GM12878 (cell line): ENCODE results near the gene PTP4A1. TPM values are rescaled to one million over a fixed set of nuclear protein-coding genes. Genes with fewer than 3 reads are reported as not detected.
A peak's percentile ranks its signal among the peaks of the same experiment; 100 is the strongest.

ENCODE experiments used
- CTCF ChIP-seq, 3 experiments: IDR thresholded peaks in 2 of 3; conservative IDR thresholded peaks in 1 of 3; 2 replicates each; pipeline ENCODE4 v1.5.1; 2011; ENCODE audit warnings: low read depth in 3 of 3, low read length in 3 of 3, mild to moderate bottlenecking in 3 of 3, control low read depth in 2 of 3, moderate library complexity in 2 of 3, inconsistent platforms in 1 of 3, mixed read lengths in 1 of 3; ENCODE audit not compliant: control insufficient read depth in 2 of 3, insufficient read depth in 1 of 3; ENCODE audit errors: extremely low read depth in 1 of 3
- GABPA ChIP-seq: IDR thresholded peaks from 2 replicates; pipeline ENCODE4 v1.6.1; 2014; ENCODE audit warnings: antibody characterized with exemption, low read depth, mild to moderate bottlenecking, inconsistent platforms
- IRF3 ChIP-seq: fragments of 450-650 bp; IDR thresholded peaks from 2 replicates; pipeline ENCODE4 v1.6.1; 2014; ENCODE audit warnings: mild to moderate bottlenecking
- MEF2B ChIP-seq: fragments of 450-650 bp; IDR thresholded peaks from 2 replicates; pipeline ENCODE4 v1.6.1; 2018; ENCODE audit warnings: mild to moderate bottlenecking, moderate library complexity; ENCODE audit not compliant: partially characterized antibody, poor library complexity, severe bottlenecking
- MTA2 ChIP-seq: fragments of 450-650 bp; IDR thresholded peaks from 2 replicates; pipeline ENCODE4 v1.6.1; 2016; ENCODE audit warnings: low read depth, mild to moderate bottlenecking, moderate library complexity
- POLR2AphosphoS2 ChIP-seq: IDR thresholded peaks from 2 replicates; pipeline ENCODE4 v1.6.1; 2011; ENCODE audit warnings: low read depth, mild to moderate bottlenecking, low read length, improper control_type of control experiment, moderate library complexity
- RAD21 ChIP-seq: IDR thresholded peaks from 2 replicates; pipeline ENCODE4 v1.6.1; 2011; ENCODE audit warnings: mild to moderate bottlenecking, low read depth, low read length, moderate library complexity; ENCODE audit not compliant: insufficient read depth
- RBBP5 ChIP-seq: fragments of 200-600 bp; sonication (generic); conservative IDR thresholded peaks from 2 replicates; pipeline ENCODE4 v1.6.1; 2016
- RELA ChIP-seq: fragments of 450-650 bp; IDR thresholded peaks from 2 replicates; pipeline ENCODE4 v1.8.0; 2014; ENCODE audit warnings: borderline replicate concordance; ENCODE audit not compliant: partially characterized antibody
- RELB ChIP-seq: fragments of 450-650 bp; IDR thresholded peaks from 2 replicates; pipeline ENCODE4 v1.6.1; 2017; ENCODE audit warnings: low read depth, mild to moderate bottlenecking, moderate library complexity
- SKIL ChIP-seq: fragments of 450-650 bp; IDR thresholded peaks from 2 replicates; pipeline ENCODE4 v1.6.1; 2017; ENCODE audit warnings: mild to moderate bottlenecking, low read depth, inconsistent platforms; ENCODE audit not compliant: poor library complexity, severe bottlenecking
- SMARCA5 ChIP-seq: fragments of 450-650 bp; IDR thresholded peaks from 2 replicates; pipeline ENCODE4 v1.6.1; 2017; ENCODE audit warnings: mild to moderate bottlenecking
- SREBF1 ChIP-seq: IDR thresholded peaks from 2 replicates; pipeline ENCODE4 v1.6.1; 2012; ENCODE audit warnings: mild to moderate bottlenecking, low read length
- SUPT20H ChIP-seq: IDR thresholded peaks from 2 replicates; pipeline ENCODE4 v1.6.1; 2011; ENCODE audit warnings: low read depth, mild to moderate bottlenecking, low read length, moderate library complexity, borderline replicate concordance; ENCODE audit not compliant: control insufficient read depth
- ZBED1 ChIP-seq: IDR thresholded peaks from 2 replicates; pipeline ENCODE4 v1.6.1; 2016; ENCODE audit warnings: borderline replicate concordance
- ZNF687 ChIP-seq: fragments of 450-650 bp; IDR thresholded peaks from 2 replicates; pipeline ENCODE4 v1.6.1; 2017; ENCODE audit warnings: mild to moderate bottlenecking, moderate library complexity
- polyA plus RNA-seq, 11 experiments: library from polyadenylated mRNA; depleted of rRNA in 4 of 11; unstranded in 6 of 11; stranded (reverse) in 5 of 11; fragments of >200 nt; fragmentation: Nextera tagmentation in 4 of 11; fragmentation: Illumina TruSeq in 1 of 11; extraction: Ambion mirVana in 4 of 11; extraction: Trizol in 1 of 11; gene quantifications; 1 replicate in 1 of 11; 2 replicates in 10 of 11; pipeline versions ENCODE4 v1.2.1 to v1.2.3, GENCODE V29; 2011 to 2016; ENCODE audit warnings: inconsistent platforms in 2 of 11, missing spikeins in 2 of 11, low read depth in 1 of 11
- total RNA-seq, 4 experiments: library from RNA; depleted of rRNA in 3 of 4; stranded (reverse); fragments of >200 nt in 3 of 4; fragmentation: Illumina TruSeq in 1 of 4; extraction: Trizol in 1 of 4; gene quantifications; 2 replicates each; pipeline versions ENCODE4 v1.2.1 to v1.2.3, GENCODE V29; 2013 to 2021

The PTP4A1 gene
- total and polyA plus RNA-seq, 10 of the 15 experiments (the other 5 are each of a cell fraction or from before 2014, with no cell fraction given) = 8.5 to 190 (median 46.4) TPM; not detected in 2

GRCh38 chr6:63572044-63572746 is at the start of gene PTP4A1, which contains the start of gene LOC128125822 (continued):
- TF ChIP-seq IRF3 = 0 out of 2 replicates have a peak, but pooled peaks have one; percentile 56
- TF ChIP-seq MTA2 = peak; percentile 65; the same call in 1 of the 2 replicates
- no peak for TF ChIP-seq SKIL
- peak; percentile 90 for TF ChIP-seq POLR2AphosphoS2
- TF ChIP-seq GABPA = no peak
- TF ChIP-seq SUPT20H = no peak
- peak; percentile 72 for TF ChIP-seq RELB
- TF ChIP-seq ZNF687 = peak; percentile 48
- TF ChIP-seq RAD21 = no peak
- TF ChIP-seq MEF2B = peak; percentile 76
- TF ChIP-seq RELA = no peak
- peak; percentile 44; the same call in 1 of the 2 replicates for TF ChIP-seq SMARCA5
- TF ChIP-seq CTCF (IDR thresholded peaks at IDR 0.05 in 2 of 3, conservative IDR thresholded peaks at IDR 0.05 in 1 of 3; ENCODE audit: control insufficient read depth in 2 of 3, extremely low read depth in 1 of 3, insufficient read depth in 1 of 3, low read depth in 3 of 3, low read length in 3 of 3) = no peak
- no peak for TF ChIP-seq RBBP5
- TF ChIP-seq ZBED1 = peak; percentile 35; the same call in 1 of the 2 replicates
- no peak for TF ChIP-seq SREBF1
